ENCODE data around the gene TSPEAR.
"Not testable (repeated sequence)": the region's sequence is repeated elsewhere in the genome, so short reads cannot be mapped to it uniquely, and the experiment has no call there.

TSPEAR gene

DNA sequence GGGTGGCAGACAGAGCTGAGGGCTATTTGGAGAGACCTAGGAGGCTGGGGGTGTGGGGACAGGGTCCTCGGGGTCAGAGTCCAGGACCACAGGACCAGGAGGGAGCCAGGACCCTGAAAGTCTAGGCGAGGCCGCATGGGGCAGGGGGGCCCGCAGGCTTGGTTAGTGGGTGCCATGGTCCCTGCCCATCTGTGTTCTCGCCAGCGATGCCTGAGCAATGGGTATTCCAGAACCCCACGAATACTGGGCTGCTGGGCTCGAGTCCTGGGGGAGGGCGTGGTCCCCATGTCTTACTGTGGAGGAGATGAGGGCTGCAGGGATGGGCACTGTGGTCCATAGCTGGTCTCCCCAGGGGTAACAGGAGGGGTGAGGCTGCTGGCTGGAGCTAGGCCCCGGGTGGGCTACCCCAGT is 121.1 kb downstream of the TSPEAR start:
- no peak overlapping the region for H3K4me3 ChIP-seq (ENCODE audit: insufficient read depth, low read depth, low read length)
- H3K36me3 ChIP-seq (ENCODE audit: control insufficient read depth, insufficient read depth, low read length) = no peaks in the 10 kb centered on the region
- H3K27ac ChIP-seq (ENCODE audit: insufficient read depth, low read depth, low read length, poor library complexity, severe bottlenecking) = no peak overlapping the region
- WGBS, 2 experiments = 93 to 94% methylated on average over 10 of the region's 10 CpGs
- no peaks in the 10 kb centered on the region for H3K27me3 ChIP-seq (ENCODE audit: control insufficient read depth, insufficient read depth, low read length, poor library complexity, severe bottlenecking)
- H3K9me3 ChIP-seq (ENCODE audit: control insufficient read depth, low read length) = no peaks in the 10 kb centered on the region
- peaks cover 12% of the 10 kb centered on the region for H3K4me1 ChIP-seq (ENCODE audit: control insufficient read depth, insufficient read depth, low read length)

DNA sequence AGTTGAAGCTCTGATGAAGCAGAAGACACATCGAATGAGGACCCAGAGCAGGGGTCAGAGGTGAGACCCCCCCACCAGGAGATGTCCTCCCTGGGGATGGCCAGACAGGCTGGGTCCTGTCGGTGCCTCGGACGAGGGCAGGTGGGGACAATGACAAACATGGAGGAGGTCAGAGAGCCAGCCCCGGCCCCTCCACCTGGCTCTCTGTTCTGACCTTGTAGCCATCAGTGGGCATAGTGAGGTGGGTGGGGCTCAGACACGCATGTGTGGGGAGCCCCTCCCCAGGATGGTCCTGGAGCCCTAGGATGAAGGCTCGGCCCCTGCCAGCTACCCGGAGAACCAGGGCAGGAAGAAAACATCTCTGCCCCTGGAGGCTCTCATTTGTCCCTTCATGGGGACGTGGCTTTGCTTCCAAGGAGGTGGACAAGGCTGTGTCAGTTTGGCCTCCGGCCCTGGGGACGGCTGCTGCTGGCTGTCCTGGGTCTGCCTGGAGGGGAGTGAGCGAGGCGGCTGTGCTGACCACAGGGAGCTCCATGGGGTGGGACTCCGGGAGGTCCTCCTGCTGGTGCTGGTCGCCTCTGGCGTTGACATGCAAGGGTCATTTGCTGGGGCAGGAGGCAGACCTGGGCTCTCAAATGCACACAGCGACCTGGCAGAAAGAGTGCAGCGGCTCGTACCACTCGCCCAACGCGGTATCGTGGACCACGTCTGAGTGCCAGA is 121.6 kb downstream of the TSPEAR start:
- peaks cover 12% of the 10 kb centered on the region for H3K4me1 ChIP-seq (ENCODE audit: control insufficient read depth, insufficient read depth, low read length)
- 93% methylated on average over 24 of the region's 24 CpGs for WGBS, 2 experiments
- H3K36me3 ChIP-seq (ENCODE audit: control insufficient read depth, insufficient read depth, low read length) = no peaks in the 10 kb centered on the region
- H3K27ac ChIP-seq (ENCODE audit: insufficient read depth, low read depth, low read length, poor library complexity, severe bottlenecking) = no peak overlapping the region
- no peak overlapping the region for H3K4me3 ChIP-seq (ENCODE audit: insufficient read depth, low read depth, low read length)
- no peaks in the 10 kb centered on the region for H3K27me3 ChIP-seq (ENCODE audit: control insufficient read depth, insufficient read depth, low read length, poor library complexity, severe bottlenecking)
- H3K9me3 ChIP-seq (ENCODE audit: control insufficient read depth, low read length) = no peaks in the 10 kb centered on the region

DNA sequence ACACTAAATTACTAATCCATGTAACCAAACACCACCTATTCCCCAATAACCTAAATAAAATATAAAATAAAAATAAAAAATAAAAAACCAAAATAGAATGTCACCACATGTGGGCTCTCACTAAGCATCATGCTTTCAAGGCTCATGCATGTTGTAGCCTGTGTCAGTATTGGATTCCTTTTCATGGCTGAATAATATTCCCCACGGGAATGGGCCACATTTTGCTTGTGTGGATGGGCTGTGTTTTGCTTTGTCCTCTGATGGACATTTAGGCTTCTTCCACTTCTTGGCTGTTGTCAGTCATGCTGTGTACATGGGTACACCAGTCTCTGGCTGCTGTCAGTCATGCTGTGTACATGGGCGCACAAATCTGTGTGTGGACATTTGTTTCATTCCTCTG is 122.3 kb downstream of the TSPEAR start:
- H3K9me3 ChIP-seq (ENCODE audit: control insufficient read depth, low read length) = no peaks in the 10 kb centered on the region
- WGBS, 2 experiments = 95 to 98% methylated on average over 2 of the region's 2 CpGs
- H3K27ac ChIP-seq (ENCODE audit: insufficient read depth, low read depth, low read length, poor library complexity, severe bottlenecking) = no peak overlapping the region

DNA sequence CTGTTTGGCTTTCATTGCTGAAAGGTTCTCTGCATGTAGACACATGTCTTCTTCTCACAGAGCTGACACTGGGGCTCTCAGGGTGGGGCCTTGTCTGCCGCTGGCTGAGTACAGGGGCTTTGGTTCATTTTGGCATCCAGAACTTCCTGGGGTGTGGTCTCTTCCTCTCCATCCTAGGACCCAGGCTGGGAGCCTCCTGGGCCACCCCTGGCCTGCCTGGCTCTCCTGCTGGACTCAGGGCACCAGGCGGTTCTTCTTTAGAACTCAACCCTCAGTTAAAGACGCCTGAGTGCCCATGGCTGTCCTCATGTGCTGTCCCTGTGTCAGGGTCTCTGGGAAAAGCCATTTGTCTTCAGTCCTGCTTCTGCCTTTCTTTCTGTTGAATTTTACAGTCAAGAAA is 125.5 kb downstream of the TSPEAR start:
- H3K27me3 ChIP-seq (ENCODE audit: control insufficient read depth, insufficient read depth, low read length, poor library complexity, severe bottlenecking) = no peaks in the 10 kb centered on the region
- peaks cover 4% of the 10 kb centered on the region for H3K4me1 ChIP-seq (ENCODE audit: control insufficient read depth, insufficient read depth, low read length)
- no peak overlapping the region for H3K27ac ChIP-seq (ENCODE audit: insufficient read depth, low read depth, low read length, poor library complexity, severe bottlenecking)
- WGBS, 2 experiments = 91 to 95% methylated on average over 3 of the region's 3 CpGs
- no peaks in the 10 kb centered on the region for H3K9me3 ChIP-seq (ENCODE audit: control insufficient read depth, low read length)
- H3K4me3 ChIP-seq (ENCODE audit: insufficient read depth, low read depth, low read length) = no peak overlapping the region
- no peaks in the 10 kb centered on the region for H3K36me3 ChIP-seq (ENCODE audit: control insufficient read depth, insufficient read depth, low read length)

More for the DNA sequence above, 122.3 kb downstream of the TSPEAR start:
- Histone ChIP-seq H3K4me3 (ENCODE audit: insufficient read depth, low read depth, low read length) (no peak overlapping the region), H3K4me1 (ENCODE audit: control insufficient read depth, insufficient read depth, low read length) (peaks cover 13% of the 10 kb centered on the region), H3K27me3 (ENCODE audit: control insufficient read depth, insufficient read depth, low read length, poor library complexity, severe bottlenecking) (no peaks in the 10 kb centered on the region), H3K36me3 (ENCODE audit: control insufficient read depth, insufficient read depth, low read length) (no peaks in the 10 kb centered on the region)

DNA sequence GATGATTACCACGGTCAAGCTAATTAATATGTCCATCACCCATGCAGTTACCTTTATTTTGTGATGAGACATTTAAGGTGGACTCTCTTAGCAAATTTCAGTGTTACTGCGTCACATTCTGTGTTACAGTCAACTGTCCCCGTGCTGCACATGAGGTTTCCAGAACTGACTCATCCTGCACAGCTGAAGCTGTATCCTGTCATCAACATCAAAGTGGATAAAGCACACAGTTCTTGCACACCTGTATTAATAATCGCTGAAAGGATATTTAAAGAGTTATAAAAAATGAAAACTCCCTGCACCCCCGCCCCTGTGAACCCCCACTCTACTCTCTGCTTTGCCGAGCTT is 127.6 kb downstream of the TSPEAR start:
- WGBS, 2 experiments = 93% methylated on average over 5 to 6 of the region's 6 CpGs
- Histone ChIP-seq H3K4me1 (ENCODE audit: control insufficient read depth, insufficient read depth, low read length) (peaks cover 4% of the 10 kb centered on the region), H3K27me3 (ENCODE audit: control insufficient read depth, insufficient read depth, low read length, poor library complexity, severe bottlenecking) (no peaks in the 10 kb centered on the region), H3K36me3 (ENCODE audit: control insufficient read depth, insufficient read depth, low read length) (no peaks in the 10 kb centered on the region), H3K9me3 (ENCODE audit: control insufficient read depth, low read length) (no peaks in the 10 kb centered on the region), H3K27ac (ENCODE audit: insufficient read depth, low read depth, low read length, poor library complexity, severe bottlenecking) (no peak overlapping the region), H3K4me3 (ENCODE audit: insufficient read depth, low read depth, low read length) (no peak overlapping the region)

DNA sequence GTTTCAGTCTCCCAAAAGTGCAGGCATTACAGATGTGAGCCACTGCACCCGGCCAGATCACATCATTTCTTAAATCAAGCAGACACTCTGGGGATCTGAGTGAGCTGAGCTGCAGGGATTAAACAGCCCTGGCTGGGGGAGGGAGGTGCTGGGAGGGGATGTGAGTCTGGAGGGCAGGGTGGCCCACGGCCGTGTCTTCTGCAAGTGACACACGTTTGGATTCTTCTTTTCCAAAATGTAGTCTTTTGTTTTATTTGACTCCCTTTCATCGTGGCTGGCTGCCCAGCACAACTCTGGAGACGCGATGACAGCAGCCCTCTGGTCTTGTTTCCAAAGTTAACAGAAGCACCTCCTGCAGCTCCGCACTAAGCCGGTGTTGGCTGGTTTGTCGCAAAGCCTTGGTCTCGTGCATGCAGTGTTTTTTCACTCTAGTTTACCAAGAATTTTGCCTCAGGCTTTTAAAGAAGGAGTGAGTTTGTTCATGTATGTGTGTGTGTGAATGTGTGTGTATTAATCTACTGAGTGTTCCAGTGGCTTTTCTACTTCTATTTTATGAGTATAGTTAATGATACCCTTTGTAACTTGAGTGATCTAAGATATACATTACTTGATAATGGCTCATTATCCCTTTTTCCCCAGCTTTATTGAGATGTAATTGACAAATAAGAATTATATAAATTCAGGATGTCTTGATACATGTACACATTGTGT is 128.1 kb downstream of the TSPEAR start:
- H3K36me3 ChIP-seq (ENCODE audit: control insufficient read depth, insufficient read depth, low read length) = no peaks in the 10 kb centered on the region
- no peaks in the 10 kb centered on the region for H3K9me3 ChIP-seq (ENCODE audit: control insufficient read depth, low read length)
- no peaks in the 10 kb centered on the region for H3K27me3 ChIP-seq (ENCODE audit: control insufficient read depth, insufficient read depth, low read length, poor library complexity, severe bottlenecking)
- WGBS, 2 experiments = 21 to 23% methylated on average over 11 of the region's 11 CpGs
- peaks cover 4% of the 10 kb centered on the region for H3K4me1 ChIP-seq (ENCODE audit: control insufficient read depth, insufficient read depth, low read length)
- no peak overlapping the region for H3K4me3 ChIP-seq (ENCODE audit: insufficient read depth, low read depth, low read length)
- H3K27ac ChIP-seq (ENCODE audit: insufficient read depth, low read depth, low read length, poor library complexity, severe bottlenecking) = peak overlapping the region; percentile 50

DNA sequence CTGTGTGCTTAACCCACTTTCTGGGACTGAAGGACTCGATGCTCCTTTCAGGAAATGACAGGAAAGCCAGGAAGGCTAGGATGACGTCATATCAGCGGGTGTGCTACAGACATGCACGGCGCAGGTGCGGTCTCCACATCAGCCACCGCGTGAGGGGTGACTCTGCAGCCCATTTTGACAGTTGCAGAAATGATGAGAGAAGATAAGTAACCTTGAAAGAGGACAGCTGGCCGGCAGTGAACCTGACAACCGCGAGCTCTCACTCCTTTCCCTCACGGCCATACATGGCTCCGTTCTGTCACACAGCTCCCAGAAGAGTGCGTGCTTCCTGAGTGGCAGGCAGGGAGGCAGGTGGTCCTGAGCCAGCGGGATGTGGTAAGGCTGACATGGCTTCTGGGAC is 129.3 kb downstream of the TSPEAR start:
- H3K9me3 ChIP-seq (ENCODE audit: control insufficient read depth, low read length) = no peaks in the 10 kb centered on the region
- peaks cover 4% of the 10 kb centered on the region for H3K4me1 ChIP-seq (ENCODE audit: control insufficient read depth, insufficient read depth, low read length)
- no peak overlapping the region for H3K4me3 ChIP-seq (ENCODE audit: insufficient read depth, low read depth, low read length)
- no peaks in the 10 kb centered on the region for H3K27me3 ChIP-seq (ENCODE audit: control insufficient read depth, insufficient read depth, low read length, poor library complexity, severe bottlenecking)
- no peak overlapping the region for H3K27ac ChIP-seq (ENCODE audit: insufficient read depth, low read depth, low read length, poor library complexity, severe bottlenecking)
- H3K36me3 ChIP-seq (ENCODE audit: control insufficient read depth, insufficient read depth, low read length) = no peaks in the 10 kb centered on the region
- WGBS, 2 experiments = 88 to 89% methylated on average over 15 of the region's 15 CpGs

DNA sequence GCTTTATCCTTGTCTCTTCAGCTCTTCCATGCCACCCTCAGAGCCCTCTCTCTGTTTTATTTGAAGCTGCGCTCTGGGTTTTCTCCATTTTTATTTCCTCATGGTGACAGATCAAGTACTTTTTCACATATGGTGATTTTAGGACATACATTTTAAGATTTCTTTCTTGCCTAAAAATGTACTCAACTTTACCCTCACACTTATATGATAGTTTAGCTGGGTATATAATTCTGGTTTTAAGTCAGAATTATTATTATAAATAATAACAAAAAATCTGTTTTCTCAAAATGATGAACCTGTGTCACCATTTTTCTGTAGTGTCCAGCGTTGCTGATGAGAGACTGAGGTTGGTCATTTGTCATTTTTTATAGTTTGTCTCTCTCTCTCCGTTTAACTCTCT is 130.2 kb downstream of the TSPEAR start:
- Histone ChIP-seq H3K9me3 (ENCODE audit: control insufficient read depth, low read length) (no peaks in the 10 kb centered on the region), H3K27ac (ENCODE audit: insufficient read depth, low read depth, low read length, poor library complexity, severe bottlenecking) (no peak overlapping the region), H3K4me1 (ENCODE audit: control insufficient read depth, insufficient read depth, low read length) (peaks cover 4% of the 10 kb centered on the region), H3K27me3 (ENCODE audit: control insufficient read depth, insufficient read depth, low read length, poor library complexity, severe bottlenecking) (no peaks in the 10 kb centered on the region), H3K36me3 (ENCODE audit: control insufficient read depth, insufficient read depth, low read length) (no peaks in the 10 kb centered on the region), H3K4me3 (ENCODE audit: insufficient read depth, low read depth, low read length) (no peak overlapping the region)
- WGBS, 2 experiments = 93 to 97% methylated on average over 3 of the region's 3 CpGs

DNA sequence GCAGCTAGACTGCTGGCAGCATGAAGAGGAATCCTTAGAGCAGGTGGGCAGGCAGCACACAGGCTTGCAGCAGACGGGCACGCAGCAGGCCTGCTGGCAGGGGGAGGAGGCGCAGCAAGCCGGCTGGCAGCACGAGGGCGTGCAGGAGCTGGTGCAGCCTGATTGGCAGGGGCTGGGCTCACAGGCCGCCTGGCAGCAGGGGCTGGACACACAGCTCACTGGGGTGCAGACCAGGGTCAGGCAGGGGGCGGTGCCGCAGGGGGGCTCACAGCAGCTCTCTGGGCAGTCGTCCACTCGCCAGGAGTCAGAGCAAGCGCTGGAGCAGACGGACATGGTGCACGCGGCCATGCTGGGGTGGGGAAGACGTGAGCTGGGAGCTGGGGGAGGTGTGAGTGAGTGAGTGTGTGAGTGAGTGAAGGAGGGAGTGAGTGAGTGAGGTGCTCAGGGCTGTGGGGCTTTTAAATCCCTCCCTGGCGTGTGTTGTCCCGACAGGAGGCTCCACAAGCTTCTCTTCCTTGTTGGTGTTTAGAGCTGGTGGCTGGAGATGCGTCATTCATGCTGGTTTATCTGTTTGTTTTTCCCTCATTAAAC is 131.0 kb downstream of the TSPEAR start, which contains the start of gene KRTAP10-5:
KRTAP10-5 (minus strand) TSS at position 374 of the 591 bp plus-strand sequence; CDS start at position 348, 26 bp downstream.
- H3K27me3 ChIP-seq (ENCODE audit: control insufficient read depth, insufficient read depth, low read length, poor library complexity, severe bottlenecking); H3K9me3 ChIP-seq (ENCODE audit: control insufficient read depth, low read length); H3K4me1 ChIP-seq (ENCODE audit: control insufficient read depth, insufficient read depth, low read length); H3K36me3 ChIP-seq (ENCODE audit: control insufficient read depth, insufficient read depth, low read length); H3K4me3 ChIP-seq (ENCODE audit: insufficient read depth, low read depth, low read length); H3K27ac ChIP-seq (ENCODE audit: insufficient read depth, low read depth, low read length, poor library complexity, severe bottlenecking): not testable (repeated sequence)
- 81 to 83% methylated on average over 19 of the region's 19 CpGs for WGBS, 2 experiments

DNA sequence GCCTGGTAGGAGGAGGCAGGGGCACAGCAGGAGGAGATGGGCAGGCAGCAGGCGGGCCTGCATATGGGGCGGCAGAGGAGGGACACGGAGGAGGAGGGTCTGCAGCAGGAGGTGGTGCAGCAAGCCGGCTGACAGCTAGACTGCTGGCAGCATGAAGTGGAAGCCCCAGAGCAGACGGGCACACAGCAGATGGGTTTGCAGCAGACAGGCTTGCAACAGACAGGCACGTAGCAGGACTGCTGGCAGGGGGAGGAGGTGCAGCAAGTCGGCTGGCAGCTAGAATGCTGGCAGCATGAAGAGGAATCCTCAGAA is 131.6 kb downstream of the TSPEAR start:
- Histone ChIP-seq H3K4me3 (ENCODE audit: insufficient read depth, low read depth, low read length) (no peak overlapping the region), H3K36me3 (ENCODE audit: control insufficient read depth, insufficient read depth, low read length) (no peaks in the 10 kb centered on the region), H3K27me3 (ENCODE audit: control insufficient read depth, insufficient read depth, low read length, poor library complexity, severe bottlenecking) (no peaks in the 10 kb centered on the region), H3K4me1 (ENCODE audit: control insufficient read depth, insufficient read depth, low read length) (peaks cover 5% of the 10 kb centered on the region), H3K27ac (ENCODE audit: insufficient read depth, low read depth, low read length, poor library complexity, severe bottlenecking) (no peak overlapping the region), H3K9me3 (ENCODE audit: control insufficient read depth, low read length) (no peaks in the 10 kb centered on the region)
- WGBS, 2 experiments = 82 to 86% methylated on average over 7 of the region's 7 CpGs

Data from ectodermal cell (in vitro differentiated cells).